Measurements from ENCODE around the gene CEP120.
"Not testable (repeated sequence)": the region's sequence is repeated elsewhere in the genome, so short reads cannot be mapped to it uniquely, and the experiment has no call there.

Gene CEP120

GRCh38 chr5:123423278-123424149 is at the start of gene CEP120:
Gene CEP120, minus strand, starts transcription at chr5:123423403. Its CDS starts 405 bp downstream, at chr5:123422998.
- DNase-seq, result peak; percentile 99

GRCh38 chr5:123472150-123472924 is 49.1 kb upstream of the CEP120 start:
- no peak for DNase-seq

- DNase-seq, result no peak
These were observed 48.2 kb upstream of the CEP120 start for GRCh38 chr5:123471385-123471784.

GRCh38 chr5:123466839-123467238 is 43.6 kb upstream of the CEP120 start:
- not testable (repeated sequence) for DNase-seq

GRCh38 chr5:123460296-123460729 is 37.1 kb upstream of the CEP120 start:
- DNase-seq, result peak; percentile 42

GRCh38 chr5:123458994-123459393 is 35.8 kb upstream of the CEP120 start:
- not testable (repeated sequence) for DNase-seq

GRCh38 chr5:123456242-123456641 is 33.0 kb upstream of the CEP120 start:
- DNase-seq, result no peak

GRCh38 chr5:123455640-123456039 is 32.4 kb upstream of the CEP120 start:
- no peak for DNase-seq

- DNase-seq, result no peak
These were observed 31.9 kb upstream of the CEP120 start for GRCh38 chr5:123455095-123455494.

- DNase-seq, result no peak
These were observed 31.2 kb upstream of the CEP120 start for GRCh38 chr5:123454259-123454911.

GRCh38 chr5:123452401-123452800 is 29.2 kb upstream of the CEP120 start:
- DNase-seq, result no peak

- DNase-seq, result no peak
These were observed 27.8 kb upstream of the CEP120 start for GRCh38 chr5:123451047-123451446.

- DNase-seq, result no peak
These were observed 27.4 kb upstream of the CEP120 start for GRCh38 chr5:123450640-123451039.

- DNase-seq, result no peak
These were observed 26.9 kb upstream of the CEP120 start for GRCh38 chr5:123450114-123450513.

GRCh38 chr5:123449424-123449974 is 26.3 kb upstream of the CEP120 start:
- no peak for DNase-seq

- DNase-seq, result no peak
These were observed 25.5 kb upstream of the CEP120 start for GRCh38 chr5:123448743-123449142.

GRCh38 chr5:123448017-123448617 is 24.9 kb upstream of the CEP120 start:
- no peak for DNase-seq

- no peak for DNase-seq
These were observed 20.8 kb upstream of the CEP120 start for GRCh38 chr5:123444016-123444415.

- DNase-seq, result no peak
These were observed 18.2 kb upstream of the CEP120 start for GRCh38 chr5:123441408-123441807.

GRCh38 chr5:123440456-123441181 is 17.4 kb upstream of the CEP120 start:
- DNase-seq, result no peak

GRCh38 chr5:123439709-123440108 is 16.5 kb upstream of the CEP120 start:
- no peak for DNase-seq

GRCh38 chr5:123438902-123439301 is 15.7 kb upstream of the CEP120 start:
- DNase-seq, result no peak

Data from hematopoietic multipotent progenitor cell treated with erythropoietin and hydrocortisone succinate and interleukin-3 and kit ligand, for 8 days (in vitro differentiated cells).